GM12891 (cell line): ENCODE measurements around the gene GPC3.

Experiments used
- PAX5 ChIP-seq: IDR thresholded peaks from 2 replicates; pipeline ENCODE4 v1.6.1; 2011; ENCODE audit warnings: low read length, moderate library complexity, mild to moderate bottlenecking; ENCODE audit not compliant: insufficient read depth, severe bottlenecking
- POLR2A ChIP-seq: IDR thresholded peaks from 2 replicates; pipeline ENCODE4 v1.6.1; 2011; ENCODE audit warnings: low read depth, low read length, control low read depth
- POLR2AphosphoS5 ChIP-seq: IDR thresholded peaks from 2 replicates; pipeline ENCODE4 v1.6.1; 2011; ENCODE audit warnings: low read depth, low read length, control low read depth
- POU2F2 ChIP-seq: IDR thresholded peaks from 2 replicates; pipeline ENCODE4 v1.6.1; 2011; ENCODE audit warnings: low read depth, mild to moderate bottlenecking, control low read depth, low read length, moderate library complexity
- SPI1 ChIP-seq: IDR thresholded peaks from 2 replicates; pipeline ENCODE4 v1.6.1; 2011; ENCODE audit warnings: low read depth, low read length, control low read depth
- TAF1 ChIP-seq: IDR thresholded peaks from 2 replicates; pipeline ENCODE4 v1.6.1; 2011; ENCODE audit warnings: low read depth, low read length, control low read depth

DNA sequence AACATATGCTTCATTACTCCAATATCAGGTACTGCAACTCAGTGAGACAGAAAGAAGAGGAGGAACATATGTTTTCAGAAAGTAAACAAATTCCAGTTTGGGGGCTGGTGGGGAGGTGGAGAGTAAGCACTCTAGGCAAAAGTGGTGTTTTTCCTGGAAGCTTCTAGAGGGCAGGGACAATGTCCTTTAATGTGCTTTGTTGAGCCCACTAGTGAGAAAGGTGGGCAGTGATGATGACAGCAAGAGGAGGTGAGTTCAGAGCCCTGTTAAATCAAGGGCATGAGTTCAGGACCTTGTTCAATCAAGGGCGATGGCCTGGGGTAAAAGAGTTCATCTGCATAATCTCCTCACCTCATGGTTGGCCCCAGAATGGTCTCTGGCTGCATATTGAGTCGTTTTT lies 38.4 kb downstream of the GPC3 start:
- no peak for TF ChIP-seq POLR2A
- no peak for TF ChIP-seq PAX5
- no peak for TF ChIP-seq POLR2AphosphoS5
- TF ChIP-seq TAF1: no peak
- TF ChIP-seq POU2F2: no peak
- TF ChIP-seq SPI1: no peak
